Activated naive CD8-positive, alpha-beta T cell treated with anti-CD3 and anti-CD28 coated beads, Interleukin-2, amount 50 U/mL, for 16 hours (primary cell): Measurements from ENCODE around the gene MSL2.
"Not testable (repeated sequence)": the region's sequence is repeated elsewhere in the genome, so short reads cannot be mapped to it uniquely, and the experiment has no call there.

Experiments
- DNase-seq: peaks from one replicate; pipeline ENCODE4 v3.0.0-alpha.2; 2020; ENCODE audit warnings: low read depth, low spot score

MSL2 gene, protein sequence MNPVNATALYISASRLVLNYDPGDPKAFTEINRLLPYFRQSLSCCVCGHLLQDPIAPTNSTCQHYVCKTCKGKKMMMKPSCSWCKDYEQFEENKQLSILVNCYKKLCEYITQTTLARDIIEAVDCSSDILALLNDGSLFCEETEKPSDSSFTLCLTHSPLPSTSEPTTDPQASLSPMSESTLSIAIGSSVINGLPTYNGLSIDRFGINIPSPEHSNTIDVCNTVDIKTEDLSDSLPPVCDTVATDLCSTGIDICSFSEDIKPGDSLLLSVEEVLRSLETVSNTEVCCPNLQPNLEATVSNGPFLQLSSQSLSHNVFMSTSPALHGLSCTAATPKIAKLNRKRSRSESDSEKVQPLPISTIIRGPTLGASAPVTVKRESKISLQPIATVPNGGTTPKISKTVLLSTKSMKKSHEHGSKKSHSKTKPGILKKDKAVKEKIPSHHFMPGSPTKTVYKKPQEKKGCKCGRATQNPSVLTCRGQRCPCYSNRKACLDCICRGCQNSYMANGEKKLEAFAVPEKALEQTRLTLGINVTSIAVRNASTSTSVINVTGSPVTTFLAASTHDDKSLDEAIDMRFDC

DNA sequence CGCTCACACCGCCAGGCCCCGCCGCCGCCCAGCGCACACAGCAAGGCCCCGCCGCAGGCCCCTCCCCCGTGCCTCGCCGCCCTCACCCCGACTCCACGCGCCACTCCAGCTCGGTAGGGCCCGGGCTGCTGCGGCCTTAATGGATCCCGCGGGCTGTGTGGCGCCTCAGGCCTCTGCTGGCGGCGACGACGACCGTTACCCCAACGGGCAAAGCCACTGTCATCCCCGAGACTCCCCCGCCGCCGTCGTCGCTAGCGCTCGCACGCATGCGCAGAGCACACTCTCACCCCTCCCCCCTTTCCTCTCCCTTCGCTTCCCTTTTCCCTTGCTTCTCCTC is at the start of gene MSL2:
MSL2 (minus strand) TSS at position 272 of the 337 bp plus-strand sequence. CDS start 1,222 bp downstream, outside the sequence.
- no peak for DNase-seq

DNA sequence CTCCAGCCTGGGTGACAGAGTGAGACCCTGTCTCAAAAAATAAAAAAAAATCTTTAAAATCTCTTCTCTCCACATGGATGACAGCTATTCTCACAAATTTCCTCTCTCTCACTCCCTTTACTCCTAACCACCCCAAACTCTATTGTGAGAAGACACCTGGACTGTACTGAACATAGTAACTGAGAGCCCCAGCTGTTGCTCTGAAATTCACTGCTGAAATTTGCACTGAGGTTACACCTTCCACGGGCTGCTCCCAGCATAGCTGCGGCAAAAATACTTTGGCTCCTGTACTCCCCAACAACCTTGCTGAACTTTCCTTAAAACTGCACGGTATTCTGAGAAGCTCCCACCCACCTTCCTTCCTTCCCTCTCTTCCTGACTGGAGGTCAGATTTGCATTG is 49.6 kb upstream of the MSL2 start:
- no peak for DNase-seq

DNA sequence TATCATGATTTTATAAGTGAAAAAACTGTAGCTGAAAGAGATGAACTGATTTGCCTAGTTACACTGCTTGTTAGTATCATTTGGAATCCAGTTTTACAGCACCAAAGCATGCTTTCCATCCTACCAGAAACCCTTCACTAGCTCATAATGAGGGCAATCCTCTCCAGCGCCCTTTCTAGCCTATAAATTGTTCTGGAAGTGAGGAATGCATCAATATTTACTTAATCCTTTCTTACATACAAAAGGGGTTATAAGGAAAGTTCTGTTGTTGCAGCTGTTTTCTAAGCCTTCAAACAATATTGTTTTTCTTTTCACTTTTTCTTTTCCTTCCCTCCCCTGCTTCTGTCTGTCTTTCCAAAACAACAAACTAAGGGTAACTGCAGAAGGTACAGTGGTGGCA is 43.0 kb upstream of the MSL2 start:
- DNase-seq = no peak

DNA sequence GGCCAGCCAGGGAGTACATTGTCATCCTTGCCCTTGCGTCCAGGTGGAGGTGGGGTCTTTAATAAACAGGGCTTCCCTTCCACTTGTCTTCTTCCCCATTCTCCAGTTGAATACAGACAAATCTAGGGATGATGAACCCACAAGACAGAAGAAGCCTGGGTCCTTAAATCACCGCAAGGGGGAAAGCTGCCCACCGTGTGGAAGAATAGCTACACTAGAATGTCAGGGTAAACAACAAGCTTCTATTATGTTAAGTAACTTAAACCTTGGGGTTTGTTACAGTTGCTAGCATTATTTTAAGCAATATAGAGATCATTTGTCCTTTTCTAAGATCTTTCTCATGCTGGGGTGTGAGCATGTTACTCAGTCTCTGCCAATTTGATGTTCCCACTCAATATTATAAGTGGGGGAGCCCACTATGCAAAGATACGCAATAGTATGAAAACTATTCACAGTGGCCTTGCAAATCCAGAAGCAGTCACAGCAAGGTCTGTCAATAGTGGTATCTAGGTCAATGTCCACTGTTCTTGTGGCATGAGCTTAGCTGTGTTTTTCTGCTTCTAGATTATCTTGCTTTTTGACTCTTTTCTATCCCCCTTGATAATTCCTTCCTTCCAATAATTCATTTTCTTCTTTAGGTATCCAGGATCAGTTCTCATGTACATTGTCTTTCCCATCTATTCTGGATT is 42.0 kb upstream of the MSL2 start:
- no peak for DNase-seq

DNA sequence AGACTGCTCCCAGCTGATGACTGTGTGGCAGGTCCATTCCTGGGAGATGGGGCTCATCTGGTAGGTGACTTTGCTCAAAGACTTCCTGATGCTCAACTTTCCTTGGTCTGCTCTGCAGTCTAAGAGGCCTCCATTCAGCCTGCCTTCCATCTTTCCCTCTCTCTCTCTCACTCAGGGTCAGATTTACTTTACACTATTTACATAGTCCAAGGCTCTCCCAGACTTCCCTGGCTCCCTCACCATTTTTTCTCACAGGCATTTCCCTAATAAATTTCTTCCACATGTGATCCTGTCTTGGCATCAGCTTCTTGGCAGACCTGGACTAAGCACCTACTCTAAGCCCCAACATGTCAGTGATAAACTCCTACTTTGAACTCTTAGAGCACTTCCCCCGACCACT is 41.0 kb upstream of the MSL2 start:
- DNase-seq = no peak

DNA sequence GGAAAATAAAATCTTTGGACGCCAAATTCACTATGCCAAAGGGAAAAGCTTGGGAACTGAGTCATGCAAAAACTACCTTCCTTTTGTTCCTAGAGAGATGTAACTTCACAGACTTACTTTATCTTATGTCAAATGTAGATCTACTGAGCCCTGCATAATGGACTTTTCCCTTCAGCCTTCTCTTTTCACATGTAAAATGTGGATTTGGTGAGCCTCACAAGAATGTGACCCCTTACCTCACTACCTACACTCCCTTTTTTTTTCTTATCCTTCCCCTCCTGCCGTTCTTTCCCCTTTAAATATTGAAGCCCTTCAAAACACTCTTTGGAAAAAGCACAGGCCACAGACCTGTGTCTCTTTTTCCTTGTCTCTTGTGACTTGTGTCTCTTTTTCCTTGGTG is 40.0 kb upstream of the MSL2 start:
- no peak for DNase-seq

DNA sequence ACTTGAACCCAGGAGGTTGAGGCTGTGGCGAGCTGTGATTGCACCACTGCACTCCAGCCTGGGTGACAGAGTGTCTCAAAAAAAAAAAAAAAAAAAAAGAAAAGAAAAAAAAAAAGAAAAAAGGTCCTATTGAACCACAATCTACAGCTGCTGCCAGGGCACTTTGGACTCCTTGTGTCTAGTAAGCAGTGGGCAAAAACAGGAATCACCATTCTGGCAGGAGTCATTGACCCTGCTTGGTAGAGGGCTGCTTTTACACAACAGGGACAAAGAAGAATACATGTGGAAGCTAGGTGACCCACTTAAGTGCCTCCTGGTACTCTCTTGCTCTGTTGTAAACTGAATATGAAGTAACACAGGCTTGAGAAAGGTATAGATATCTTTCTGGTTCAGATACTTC is 39.4 kb upstream of the MSL2 start:
- DNase-seq = no peak

DNA sequence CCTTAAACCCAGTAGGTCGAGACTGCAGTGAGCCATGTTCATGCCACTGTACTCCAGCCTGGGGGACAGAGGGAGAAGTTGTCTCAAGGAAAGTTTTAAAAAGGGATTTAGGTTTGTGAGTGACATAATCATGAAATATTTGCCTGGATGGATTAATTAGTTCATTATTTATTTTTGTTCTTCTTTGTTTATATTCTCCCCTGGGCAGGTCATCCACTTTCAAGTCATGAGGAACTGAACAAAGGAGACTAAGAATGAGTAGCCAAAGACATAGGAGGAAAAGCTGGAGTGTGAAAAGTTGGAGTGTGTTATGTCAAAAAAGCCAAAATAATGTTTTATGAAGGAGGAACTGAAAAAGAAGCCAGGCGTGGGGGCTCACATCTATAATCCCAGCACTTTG is 36.3 kb upstream of the MSL2 start:
- DNase-seq = no peak

DNA sequence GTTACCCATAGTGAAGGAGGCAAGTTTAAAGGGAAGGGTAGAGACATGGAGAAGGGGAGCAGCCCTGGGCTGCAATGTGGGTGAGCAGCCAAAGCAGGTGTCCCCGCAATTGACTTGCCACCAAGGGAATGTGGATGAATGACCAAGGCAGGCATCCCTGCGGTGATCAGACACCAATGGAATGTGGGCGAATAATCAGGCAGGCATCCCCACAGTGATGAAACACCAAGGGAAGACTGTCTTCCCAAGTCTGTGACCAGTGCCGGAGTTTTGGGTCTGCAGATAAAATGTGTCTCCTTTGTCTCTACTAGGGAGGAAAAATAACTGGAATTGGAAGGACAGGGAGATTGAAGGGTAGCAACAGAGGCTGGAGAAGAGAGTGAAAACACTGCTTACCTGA is 26.6 kb upstream of the MSL2 start:
- DNase-seq = not testable (repeated sequence)

DNA sequence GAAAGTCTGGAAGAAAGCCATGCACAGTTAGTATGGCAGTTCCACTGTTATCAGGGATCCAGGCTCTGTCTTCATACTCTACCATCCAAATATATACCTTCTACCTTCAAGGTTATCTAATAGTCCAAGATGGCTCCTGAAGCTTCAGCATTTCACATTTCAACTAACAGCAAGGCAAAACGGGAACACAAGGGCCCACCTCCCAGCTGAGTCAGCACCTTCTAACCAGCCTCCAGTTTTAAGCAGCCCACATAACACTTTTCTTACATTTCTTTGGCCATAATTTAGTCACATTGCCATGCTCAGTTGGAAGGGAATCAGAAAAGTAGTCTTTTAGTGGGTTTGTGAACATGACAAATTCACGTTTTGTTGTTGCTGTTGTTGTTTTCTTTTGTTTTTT is 15.4 kb upstream of the MSL2 start:
- DNase-seq = no peak

DNA sequence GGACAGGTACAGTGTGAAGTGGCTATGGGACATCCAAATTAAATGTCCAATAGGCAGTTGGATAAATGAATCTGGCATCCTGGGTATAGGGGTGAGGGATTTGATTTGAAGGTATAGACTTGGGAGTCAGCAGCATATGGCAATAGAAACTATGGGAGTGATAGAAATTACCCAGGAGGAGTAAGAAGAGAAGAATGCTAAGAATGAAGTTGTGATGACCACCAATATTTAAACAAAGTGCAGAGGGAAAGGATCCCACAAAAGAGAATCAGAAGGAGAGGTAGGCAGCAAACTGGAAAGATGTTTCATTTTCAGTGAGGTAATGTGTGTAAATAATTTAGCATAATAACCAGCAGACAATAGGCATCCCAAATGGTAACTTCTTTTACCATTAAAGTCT is 13.8 kb upstream of the MSL2 start:
- DNase-seq = no peak

DNA sequence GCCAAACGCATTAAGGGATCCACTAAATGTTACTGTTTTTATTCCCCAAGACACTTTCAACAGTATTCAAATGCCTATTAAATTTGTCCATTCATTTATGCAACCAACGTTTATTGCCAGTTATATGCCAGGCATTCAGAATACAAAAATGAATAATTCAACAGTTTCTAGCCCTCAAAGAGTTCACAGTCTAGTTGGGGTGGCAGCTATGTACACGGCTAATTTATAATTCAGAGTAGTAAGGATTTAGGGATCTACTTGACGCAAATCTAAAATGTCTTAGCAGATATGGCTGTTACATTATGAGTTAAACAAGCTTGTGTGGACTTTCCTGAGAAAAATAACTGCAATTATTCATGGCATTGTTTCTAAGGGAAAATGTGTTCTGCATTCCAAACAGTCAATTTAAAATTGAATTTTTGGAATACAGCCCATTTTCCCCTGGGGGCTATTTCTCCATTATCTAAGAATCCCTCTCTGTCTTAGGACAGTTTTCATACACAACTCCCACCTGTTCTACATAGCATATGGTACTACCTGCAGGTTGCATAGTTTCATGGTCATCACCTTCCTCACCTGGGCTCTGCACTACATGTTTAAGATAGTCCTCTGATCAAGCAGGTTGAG is 11.5 kb upstream of the MSL2 start:
- no peak for DNase-seq

DNA sequence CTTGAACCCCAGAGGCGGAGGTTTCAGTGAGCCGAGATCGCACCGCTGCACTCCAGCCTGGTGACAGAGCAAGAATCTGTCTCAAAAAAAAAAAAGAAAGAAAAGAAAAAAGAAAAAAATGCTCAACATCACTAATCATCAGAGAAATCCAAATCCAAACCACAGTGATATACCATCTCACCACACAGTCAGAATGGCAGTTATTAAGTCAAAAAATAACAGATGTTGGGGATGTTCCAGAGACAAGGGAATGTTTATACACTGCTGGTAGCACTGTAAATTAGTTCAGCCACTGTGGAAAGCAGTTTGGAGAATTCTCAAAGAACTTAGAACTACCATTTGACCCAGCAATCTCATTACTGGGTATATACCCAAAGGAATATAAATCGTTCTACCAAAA is 3.1 kb upstream of the MSL2 start:
- DNase-seq = not testable (repeated sequence)

DNA sequence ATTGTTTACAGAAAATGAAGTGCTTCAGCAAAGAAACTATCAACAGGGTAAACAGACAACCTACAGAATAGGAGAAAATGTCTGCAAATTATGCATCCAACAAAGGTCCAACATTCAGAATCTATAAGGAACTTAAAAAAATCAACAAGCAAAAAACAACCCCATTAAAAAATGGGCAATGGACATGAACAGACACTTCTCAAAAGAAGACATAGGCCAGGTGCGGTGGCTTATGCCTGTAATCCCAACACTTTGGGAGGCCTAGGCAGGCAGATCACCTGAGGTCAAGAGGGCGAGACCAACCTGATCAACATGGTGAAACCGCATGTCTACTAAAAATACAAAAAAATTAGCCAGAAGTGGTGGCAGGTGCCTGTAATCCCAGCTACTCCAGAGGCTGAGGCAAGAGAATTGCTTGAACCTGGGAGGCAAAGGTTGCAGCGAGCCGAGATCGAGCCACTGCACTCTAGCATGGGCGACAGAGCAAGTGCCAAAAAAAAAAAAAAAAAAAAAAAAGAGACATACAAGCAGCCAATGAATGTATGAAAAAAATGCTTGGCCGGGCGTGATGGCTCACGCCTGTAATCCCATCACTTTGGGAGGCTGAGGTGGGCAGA is 2.4 kb upstream of the MSL2 start:
- DNase-seq = not testable (repeated sequence)

DNA sequence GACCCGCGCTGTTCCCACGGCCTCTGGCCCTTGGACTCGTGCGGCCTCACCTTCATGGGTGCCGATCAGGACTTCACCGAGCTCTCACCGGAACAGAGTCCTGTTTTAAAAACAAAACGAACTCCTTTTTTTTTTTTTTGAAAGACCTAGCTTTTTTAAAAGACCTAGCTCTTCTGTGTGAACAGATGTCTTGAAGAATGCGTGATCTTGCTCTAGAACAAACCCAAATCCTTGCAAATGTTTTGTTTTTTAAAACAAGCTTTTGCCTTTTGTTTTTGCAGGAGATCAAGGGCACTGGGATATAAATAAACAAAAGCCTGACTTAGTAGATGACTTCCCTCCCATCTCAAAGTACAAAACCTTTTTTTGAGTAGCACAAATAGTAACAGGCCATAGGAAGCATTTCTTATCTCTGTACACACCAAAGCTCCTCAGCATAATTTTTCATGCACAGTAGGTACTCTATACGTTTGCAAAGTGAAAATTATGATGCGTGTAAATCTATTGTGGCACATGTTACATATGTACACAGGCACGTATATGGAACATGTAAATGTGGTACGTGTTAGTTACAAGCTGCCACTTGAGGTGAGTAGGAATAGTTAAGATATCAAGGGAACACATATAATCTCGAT is 1.1 kb upstream of the MSL2 start:
- no peak for DNase-seq

DNA sequence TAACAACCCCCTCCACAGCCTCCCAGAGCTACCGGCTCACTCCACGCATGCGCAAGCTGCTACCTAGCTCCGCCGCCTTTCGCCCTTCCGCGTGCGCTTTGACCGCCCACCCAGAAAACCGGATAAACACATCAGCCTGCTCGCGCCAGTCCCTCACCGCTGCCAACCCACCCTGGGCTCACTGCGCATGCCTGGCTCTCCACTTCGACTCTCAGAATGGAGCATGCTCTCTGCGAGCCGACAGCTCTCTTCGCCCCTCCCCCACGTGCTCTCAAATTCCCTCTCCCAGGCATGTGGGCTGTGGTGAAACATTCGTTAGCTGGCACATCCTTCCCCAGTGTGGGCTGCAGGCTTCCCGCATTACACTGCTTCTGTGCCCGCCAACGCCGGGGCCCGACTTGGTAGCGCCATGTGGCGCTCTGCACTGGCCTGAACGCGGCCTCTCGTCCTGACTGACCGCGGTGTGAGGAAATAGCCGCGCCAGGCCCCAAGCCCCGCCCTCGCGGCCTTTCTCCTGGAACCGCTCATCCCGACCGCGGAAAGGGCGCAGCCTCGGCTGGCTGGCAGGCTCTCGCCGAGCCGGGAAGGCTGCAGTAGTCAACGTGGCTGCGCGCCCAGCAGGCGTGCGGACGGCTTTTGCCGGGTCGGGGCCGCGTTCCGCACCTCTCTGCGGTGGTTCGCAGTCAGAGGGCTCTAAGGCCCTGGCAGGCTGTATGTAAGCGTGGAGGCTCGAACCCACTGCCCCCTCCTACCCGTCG is 445 bp upstream of the MSL2 start:
- DNase-seq = peak; percentile 99

DNA sequence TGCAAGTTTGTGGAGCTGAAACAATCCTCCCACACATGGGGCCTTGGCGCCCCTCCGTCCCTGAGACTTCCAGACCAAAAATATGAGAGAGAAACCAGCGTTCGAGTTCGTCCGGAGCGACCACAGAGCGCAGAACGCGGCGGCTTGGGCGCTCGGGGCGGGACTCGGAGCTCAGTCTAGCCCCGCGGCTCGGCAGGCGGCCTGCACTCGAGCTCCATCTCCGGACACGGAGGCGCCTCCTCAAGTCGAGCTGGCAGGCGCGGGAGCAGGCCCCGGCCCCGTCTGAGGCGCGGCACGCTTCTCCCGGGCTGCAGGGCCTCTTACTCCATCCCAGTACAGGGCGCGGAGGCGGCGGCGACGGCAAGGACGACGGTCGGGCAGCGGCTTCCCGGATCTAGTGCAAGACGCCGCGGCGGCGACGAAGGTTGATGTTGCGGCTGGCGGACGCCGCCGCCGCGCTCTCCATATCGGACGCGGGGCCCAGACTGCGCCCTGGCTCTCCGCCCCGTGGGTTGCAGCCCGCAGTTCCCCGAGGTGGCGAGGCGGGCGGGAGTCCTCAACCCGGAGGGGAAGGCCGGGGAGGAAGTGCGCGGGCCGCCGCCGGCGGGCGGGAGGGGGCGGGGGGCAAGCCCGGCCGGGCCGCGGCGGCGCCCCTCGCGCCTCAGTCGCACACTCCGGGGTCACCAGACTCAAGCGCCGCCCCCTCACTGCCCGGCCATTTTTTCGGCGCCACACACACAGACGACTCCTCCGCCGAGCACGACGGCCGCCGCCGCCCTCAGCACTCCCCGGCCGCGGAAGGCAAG is 674 bp downstream of the MSL2 start:
- peak; percentile 56 for DNase-seq

DNA sequence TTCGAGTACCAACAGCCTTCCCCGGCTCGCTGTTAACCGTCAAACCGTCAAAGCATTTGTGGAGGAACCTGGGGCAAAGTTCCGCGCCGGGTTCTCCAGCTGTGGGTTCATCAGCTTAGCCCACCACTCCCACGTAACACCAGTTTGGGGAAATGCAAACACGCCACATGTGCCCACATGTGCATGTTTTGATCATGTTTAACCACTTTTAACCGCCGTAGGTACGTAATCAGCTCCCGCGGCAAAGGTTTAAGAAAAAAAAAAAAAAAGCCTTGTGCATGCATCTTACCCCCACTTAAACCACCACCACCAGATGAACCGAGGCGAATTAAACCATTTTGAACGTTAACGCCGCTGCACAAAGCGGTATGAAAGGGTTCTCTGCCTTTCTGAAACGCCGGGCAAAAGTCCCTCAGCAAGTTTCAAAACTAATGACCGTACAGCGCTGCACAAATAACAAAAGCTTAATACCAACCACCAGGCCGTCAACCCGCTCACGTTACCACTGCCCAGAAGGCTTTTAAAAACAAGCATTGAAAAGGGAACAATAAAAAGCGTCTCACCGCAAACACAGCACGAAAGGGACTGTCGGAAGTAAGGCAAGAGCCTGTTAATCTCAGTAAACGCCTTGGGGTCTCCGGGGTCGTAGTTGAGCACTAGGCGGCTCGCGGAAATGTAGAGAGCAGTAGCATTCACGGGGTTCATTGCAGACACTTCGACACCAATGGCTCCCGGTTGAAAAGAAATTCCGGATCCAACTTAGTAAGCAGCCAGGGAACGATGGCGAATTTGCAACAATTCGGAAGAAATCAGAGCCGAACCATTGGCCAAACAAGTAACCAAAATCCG is 1.5 kb downstream of the MSL2 start:
- peak; percentile 34 for DNase-seq
